Breast epithelium (tissue), 3 donors: ENCODE data around the gene GOLGA6L10.
"Not testable (repeated sequence)": the region's sequence is repeated elsewhere in the genome, so short reads cannot be mapped to it uniquely, and the experiment has no call there.

Source experiments
- POLR2A ChIP-seq: fragments of 450-650 bp; IDR thresholded peaks from one replicate; pipeline ENCODE4 v1.6.1; 2016; ENCODE audit warnings: antibody characterized with exemption, mild to moderate bottlenecking, moderate library complexity
- POLR2AphosphoS5 ChIP-seq, 3 donors: sonication (generic); formaldehyde crosslinking; IDR thresholded peaks; one replicate each; pipeline ENCODE4 v1.6.1; 2017; ENCODE audit warnings: antibody characterized with exemption in 3 of 3
- TF ChIP-seq, protein P1 (sequence below), 3 donors: fragments of 450-650 bp; IDR thresholded peaks; one replicate each; pipeline ENCODE4 v1.5.1; 2016 to 2017; ENCODE audit warnings: antibody characterized with exemption in 3 of 3, mild to moderate bottlenecking in 3 of 3, moderate library complexity in 3 of 3

DNA sequence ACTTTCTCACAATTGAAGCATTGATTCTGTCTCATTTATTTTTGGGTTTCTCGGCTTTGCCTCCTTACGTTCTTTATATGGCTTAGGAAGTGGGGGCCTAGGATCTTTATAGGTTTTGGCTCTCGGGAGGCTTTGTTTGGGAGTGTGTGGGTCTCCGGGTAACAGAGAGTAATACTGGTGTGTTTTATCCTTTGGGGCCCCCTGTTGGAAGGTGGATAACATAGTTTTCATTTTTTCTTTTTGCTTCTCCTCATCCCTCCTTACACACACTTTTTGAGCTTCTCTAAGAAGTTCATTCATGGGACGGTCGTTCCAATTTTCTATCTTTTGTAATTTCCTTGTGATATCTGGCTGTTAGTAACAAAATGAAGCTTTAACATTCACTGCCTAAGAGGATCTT lies 30.3 kb upstream of the GOLGA6L10 start:
- TF ChIP-seq, protein P1, sequence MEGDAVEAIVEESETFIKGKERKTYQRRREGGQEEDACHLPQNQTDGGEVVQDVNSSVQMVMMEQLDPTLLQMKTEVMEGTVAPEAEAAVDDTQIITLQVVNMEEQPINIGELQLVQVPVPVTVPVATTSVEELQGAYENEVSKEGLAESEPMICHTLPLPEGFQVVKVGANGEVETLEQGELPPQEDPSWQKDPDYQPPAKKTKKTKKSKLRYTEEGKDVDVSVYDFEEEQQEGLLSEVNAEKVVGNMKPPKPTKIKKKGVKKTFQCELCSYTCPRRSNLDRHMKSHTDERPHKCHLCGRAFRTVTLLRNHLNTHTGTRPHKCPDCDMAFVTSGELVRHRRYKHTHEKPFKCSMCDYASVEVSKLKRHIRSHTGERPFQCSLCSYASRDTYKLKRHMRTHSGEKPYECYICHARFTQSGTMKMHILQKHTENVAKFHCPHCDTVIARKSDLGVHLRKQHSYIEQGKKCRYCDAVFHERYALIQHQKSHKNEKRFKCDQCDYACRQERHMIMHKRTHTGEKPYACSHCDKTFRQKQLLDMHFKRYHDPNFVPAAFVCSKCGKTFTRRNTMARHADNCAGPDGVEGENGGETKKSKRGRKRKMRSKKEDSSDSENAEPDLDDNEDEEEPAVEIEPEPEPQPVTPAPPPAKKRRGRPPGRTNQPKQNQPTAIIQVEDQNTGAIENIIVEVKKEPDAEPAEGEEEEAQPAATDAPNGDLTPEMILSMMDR (IDR thresholded peaks at IDR 0.05), result not testable (repeated sequence)
- not testable (repeated sequence) for TF ChIP-seq POLR2A; POLR2AphosphoS5 (IDR thresholded peaks at IDR 0.05)
